Subcutaneous adipose tissue (tissue), 4 donors: ENCODE data around the gene TPST2. TPM values are rescaled to one million over a fixed set of nuclear protein-coding genes. Genes with fewer than 3 reads are reported as not detected.

Experiments
- total RNA-seq, 4 donors: library from RNA; depleted of rRNA; stranded (reverse); fragments of >200 nt; gene quantifications; one replicate each; pipeline ENCODE4 v1.1.0, GENCODE V29; 2016
- TF ChIP-seq, protein P1 (sequence below): fragments of 450-650 bp; IDR thresholded peaks from one replicate; pipeline ENCODE4 v1.5.1; 2016; ENCODE audit warnings: low read depth, mild to moderate bottlenecking, control low read depth, antibody characterized with exemption, moderate library complexity

TPST2 gene
- total RNA-seq, 4 donors from 2014 or later: 39.1 to 74.6 (median 48.3) TPM

DNA sequence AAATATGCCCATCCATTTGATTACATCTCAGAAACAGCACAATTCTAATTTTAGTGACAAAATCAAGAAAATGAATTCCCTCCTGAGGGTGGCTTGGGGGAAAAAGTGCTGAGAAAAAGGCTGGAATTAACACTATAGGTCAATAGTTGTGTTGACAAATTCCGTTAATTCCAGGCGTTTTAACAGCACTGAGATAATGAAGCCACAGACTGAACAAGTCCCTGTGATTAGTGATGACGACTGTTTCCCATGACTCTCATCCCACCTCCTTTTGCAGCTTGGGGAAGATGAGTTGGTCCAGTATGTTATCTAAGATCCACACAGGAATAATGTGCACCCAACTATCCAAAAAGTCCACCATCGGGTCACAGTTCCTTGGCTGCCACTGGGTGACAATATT, 93.5 kb downstream of the TPST2 start:
- TF ChIP-seq, protein P1, sequence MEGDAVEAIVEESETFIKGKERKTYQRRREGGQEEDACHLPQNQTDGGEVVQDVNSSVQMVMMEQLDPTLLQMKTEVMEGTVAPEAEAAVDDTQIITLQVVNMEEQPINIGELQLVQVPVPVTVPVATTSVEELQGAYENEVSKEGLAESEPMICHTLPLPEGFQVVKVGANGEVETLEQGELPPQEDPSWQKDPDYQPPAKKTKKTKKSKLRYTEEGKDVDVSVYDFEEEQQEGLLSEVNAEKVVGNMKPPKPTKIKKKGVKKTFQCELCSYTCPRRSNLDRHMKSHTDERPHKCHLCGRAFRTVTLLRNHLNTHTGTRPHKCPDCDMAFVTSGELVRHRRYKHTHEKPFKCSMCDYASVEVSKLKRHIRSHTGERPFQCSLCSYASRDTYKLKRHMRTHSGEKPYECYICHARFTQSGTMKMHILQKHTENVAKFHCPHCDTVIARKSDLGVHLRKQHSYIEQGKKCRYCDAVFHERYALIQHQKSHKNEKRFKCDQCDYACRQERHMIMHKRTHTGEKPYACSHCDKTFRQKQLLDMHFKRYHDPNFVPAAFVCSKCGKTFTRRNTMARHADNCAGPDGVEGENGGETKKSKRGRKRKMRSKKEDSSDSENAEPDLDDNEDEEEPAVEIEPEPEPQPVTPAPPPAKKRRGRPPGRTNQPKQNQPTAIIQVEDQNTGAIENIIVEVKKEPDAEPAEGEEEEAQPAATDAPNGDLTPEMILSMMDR: no peak

DNA sequence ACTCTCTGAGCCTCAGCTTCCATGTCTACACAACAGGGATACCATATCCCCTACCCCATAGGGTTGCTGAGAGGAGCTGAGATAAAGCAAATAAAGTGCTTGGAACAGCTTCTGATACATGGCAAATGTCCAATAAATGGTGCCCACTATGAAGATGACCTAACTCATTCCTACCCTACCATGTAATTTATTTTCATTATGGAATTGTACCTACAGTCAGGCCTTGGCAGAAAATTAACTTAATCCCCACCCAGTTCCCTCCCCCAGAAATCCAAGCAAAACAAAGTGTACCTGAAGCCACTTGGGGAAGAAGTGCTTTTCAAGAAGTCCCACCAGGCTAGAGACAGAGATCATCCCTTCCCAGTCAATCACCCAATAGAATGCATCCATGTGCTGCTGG, 95.4 kb downstream of the TPST2 start:
- TF ChIP-seq, protein P1: no peak

DNA sequence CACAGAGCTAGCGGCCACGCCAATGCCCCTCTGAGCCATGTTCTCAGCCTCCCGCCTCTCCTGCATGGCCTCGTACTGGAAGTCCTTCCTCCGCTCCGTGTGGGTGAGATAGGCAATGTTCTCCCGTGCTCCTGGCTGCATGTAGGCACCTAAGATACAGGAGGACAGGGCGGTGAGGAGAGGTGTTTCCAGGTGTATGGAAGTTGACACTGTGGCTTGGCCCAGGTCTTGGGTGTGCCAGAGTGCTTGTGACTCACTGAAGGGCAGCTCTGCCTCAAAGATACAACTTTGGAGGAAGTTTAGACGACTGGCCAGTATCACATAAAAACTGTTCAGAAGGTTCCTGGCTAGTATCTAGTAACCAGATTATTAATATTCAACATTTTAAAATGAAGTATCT, 97.7 kb downstream of the TPST2 start:
- TF ChIP-seq, protein P1: no peak

DNA sequence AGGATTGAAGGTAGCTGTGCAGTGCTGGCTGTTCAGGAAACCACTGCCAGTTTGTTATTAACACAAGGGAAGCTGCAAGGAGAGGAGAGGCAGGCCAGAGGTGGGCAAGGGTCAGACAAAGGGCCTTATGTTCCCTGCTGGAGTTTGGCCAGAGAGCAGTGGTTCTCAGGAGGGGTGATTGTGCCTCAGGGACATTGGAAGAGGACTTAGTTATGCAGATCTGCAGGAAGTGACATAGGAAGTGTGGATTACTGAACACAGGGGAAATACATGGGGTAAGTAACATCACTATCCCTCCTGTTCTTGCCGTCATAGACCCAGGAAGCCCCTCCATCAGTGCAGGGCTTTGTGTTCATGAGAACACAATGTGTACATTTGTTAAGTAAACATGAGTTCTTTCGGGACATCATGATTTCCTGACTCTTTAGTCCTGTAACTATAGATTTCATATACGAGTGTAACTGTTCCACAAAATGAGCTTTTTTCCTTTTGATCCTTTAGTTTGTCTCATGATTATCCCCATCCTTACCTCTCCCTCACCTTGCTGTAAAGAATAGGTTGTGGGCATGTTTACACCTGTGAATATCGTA, 100.4 kb downstream of the TPST2 start:
- TF ChIP-seq, protein P1: no peak

DNA sequence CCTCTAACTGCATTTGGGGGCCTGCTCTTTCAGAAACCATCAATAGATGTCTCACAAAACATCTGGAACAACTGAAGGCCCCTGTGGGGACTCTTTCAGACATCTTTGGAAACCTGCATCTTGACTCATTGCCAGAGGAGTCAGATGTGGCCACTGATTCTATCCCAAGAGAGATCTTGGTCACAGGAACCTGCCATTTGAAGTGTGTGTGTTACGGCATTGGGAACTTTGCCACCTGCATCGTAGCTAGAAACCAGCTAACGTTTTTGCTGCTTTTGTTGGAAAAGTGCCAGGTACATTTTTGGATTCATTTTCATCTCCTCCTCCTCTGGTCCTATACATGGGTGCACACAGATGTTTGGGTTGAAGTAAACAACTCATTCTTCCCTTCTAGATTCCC, 101.9 kb downstream of the TPST2 start:
- TF ChIP-seq, protein P1: no peak

DNA sequence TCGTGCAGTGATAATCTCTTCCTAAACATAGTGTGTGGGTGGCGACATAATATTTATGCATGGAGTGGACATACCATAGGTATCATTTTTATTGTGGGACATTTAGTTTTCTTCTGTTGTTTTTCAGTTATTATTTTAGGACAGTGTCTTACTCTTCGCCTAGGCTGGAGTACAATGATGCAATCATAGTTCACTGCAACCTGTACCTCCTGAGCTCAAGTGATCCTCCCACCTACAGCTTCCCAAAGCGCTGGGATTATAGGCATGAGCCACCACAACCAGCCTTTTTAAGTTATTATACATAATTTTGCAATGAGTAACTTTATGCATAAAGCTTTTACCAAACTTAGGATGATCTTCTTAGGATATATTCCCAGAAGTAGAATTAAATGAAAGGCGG, 103.5 kb downstream of the TPST2 start:
- TF ChIP-seq, protein P1: no peak

DNA sequence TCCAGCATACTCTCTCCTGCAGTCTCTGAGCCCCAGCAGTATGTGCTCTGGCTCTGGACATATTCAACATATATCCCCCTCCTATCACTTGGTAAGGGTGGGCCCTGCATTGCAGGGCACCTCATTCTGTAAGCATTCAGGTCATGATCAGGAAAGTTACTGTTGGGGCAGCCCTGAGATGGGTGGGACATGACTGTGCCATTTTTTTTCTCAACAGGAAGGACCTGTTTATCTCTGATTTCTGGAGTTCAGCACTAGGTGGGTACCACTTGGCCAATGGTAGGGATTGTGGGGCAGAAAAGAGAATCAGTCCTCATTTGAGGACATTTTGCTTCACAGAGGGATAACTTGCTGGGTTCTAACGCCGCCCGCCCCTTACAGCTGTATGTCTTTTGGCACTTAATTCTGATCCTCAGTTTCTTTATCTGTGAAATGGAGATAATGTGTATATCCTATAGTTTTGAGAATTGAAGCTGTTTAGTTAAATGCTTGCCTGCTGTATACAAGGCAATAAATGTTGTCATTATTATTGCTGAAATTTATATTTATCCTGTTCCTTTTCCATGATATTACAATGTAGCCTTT, 104.0 kb downstream of the TPST2 start:
- TF ChIP-seq, protein P1: no peak
